Type B pancreatic cell (in vitro differentiated cells): ENCODE results near the gene CPTP. TPM values are rescaled to one million over a fixed set of nuclear protein-coding genes. Genes with fewer than 3 reads are reported as not detected.

Experiments
- DNase-seq: peaks from one replicate; pipeline ENCODE4 v3.0.0; 2021; ENCODE audit warnings: mixed read lengths; ENCODE audit not compliant: unreplicated experiment; ENCODE audit errors: extremely low spot score
- H3K27ac Mint-ChIP-seq: 2 replicates; pipeline ENCODE4 v1.8.0; 2021; ENCODE audit warnings: mild to moderate bottlenecking, mixed read lengths
- H3K27me3 Mint-ChIP-seq: 2 replicates; pipeline ENCODE4 v1.8.0; 2021; ENCODE audit warnings: mixed read lengths
- H3K36me3 Mint-ChIP-seq: 2 replicates; pipeline ENCODE4 v1.8.0; 2021; ENCODE audit warnings: mixed read lengths
- H3K4me1 Mint-ChIP-seq: one replicate; pipeline ENCODE4 v1.8.0; 2021; ENCODE audit warnings: mixed read lengths; ENCODE audit not compliant: unreplicated experiment
- H3K4me3 Mint-ChIP-seq: 2 replicates; pipeline ENCODE4 v1.8.0; 2021; ENCODE audit warnings: mild to moderate bottlenecking, mixed read lengths
- H3K9me3 Mint-ChIP-seq: 2 replicates; pipeline ENCODE4 v1.8.0; 2021; ENCODE audit warnings: mixed read lengths
- total RNA-seq: library from RNA; stranded (reverse); gene quantifications from 2 replicates; pipeline ENCODE4 v1.2.1, GENCODE V29; 2021; ENCODE audit warnings: low replicate concordance
- TF ChIP-seq, protein P1 (sequence below): fragments of 200-600 bp; sonication (generic); conservative IDR thresholded peaks from 2 replicates; pipeline ENCODE4 v1.5.0; 2021; ENCODE audit warnings: antibody characterized with exemption, mild to moderate bottlenecking

CPTP gene
- total RNA-seq, 1 donor from 2014 or later, result 24.2 TPM

DNA sequence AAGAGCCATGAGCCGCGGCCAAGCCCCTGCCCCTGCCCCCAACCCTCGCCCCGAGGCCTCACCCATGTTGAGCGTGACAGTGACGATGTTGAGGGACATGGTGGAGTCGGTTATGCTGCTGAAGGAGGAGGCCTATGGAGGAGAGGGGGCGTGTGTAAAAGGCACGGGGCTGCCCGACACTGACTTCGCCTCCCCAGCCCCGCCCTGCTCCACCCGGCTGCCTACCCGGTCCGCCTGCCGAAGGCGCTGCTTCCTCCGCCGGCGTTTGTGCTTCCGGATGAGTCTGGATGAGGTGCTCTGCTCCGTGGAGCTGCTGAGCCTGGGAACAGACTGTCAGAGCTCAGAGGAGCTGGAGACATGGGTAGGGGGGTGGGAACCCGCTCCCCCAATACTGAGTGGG is 15.6 kb downstream of the CPTP start:
- Mint-ChIP-seq H3K27ac (no peak overlapping the region), H3K4me1 (no peaks in the 10 kb centered on the region), H3K9me3 (no peaks in the 10 kb centered on the region), H3K27me3 (no peaks in the 10 kb centered on the region), H3K36me3 (peaks cover 10% of the 10 kb centered on the region), H3K4me3 (no peak overlapping the region)
- DNase-seq, result no peak
- TF ChIP-seq, protein P1, sequence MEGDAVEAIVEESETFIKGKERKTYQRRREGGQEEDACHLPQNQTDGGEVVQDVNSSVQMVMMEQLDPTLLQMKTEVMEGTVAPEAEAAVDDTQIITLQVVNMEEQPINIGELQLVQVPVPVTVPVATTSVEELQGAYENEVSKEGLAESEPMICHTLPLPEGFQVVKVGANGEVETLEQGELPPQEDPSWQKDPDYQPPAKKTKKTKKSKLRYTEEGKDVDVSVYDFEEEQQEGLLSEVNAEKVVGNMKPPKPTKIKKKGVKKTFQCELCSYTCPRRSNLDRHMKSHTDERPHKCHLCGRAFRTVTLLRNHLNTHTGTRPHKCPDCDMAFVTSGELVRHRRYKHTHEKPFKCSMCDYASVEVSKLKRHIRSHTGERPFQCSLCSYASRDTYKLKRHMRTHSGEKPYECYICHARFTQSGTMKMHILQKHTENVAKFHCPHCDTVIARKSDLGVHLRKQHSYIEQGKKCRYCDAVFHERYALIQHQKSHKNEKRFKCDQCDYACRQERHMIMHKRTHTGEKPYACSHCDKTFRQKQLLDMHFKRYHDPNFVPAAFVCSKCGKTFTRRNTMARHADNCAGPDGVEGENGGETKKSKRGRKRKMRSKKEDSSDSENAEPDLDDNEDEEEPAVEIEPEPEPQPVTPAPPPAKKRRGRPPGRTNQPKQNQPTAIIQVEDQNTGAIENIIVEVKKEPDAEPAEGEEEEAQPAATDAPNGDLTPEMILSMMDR, result no peak

DNA sequence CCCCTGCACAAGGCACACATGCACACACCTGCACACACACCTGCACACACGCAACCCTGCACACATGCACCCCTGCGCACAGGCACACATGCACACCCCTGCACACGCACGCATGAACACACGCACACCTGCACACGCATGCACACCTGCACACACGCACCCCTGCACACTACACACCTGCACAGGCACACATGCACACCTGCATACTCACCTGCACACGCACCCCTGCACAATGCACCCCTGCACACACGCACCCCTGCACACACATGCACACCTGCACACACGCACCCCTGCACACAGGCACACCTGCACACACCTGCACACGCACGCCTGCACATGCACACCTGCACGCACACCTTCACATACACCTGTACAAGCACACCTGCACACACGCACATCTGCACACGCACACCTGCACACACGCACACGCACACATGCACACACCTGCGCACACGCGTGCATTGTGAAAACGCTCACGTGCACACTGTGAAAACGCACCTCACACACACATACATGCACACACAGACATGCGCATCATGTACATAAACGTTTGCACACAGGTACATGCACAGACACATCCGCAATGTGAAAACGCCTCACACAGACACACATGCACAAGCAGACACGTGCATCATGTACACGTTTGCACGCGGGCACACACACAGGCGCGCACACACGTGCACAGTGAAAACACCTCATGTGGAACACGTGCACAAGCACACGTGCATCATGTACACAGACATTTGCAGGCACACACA is 16.4 kb downstream of the CPTP start:
- H3K36me3 Mint-ChIP-seq, result peaks cover 10% of the 10 kb centered on the region
- no peaks in the 10 kb centered on the region for H3K9me3 Mint-ChIP-seq
- TF ChIP-seq, protein P1, result no peak
- DNase-seq, result no peak
- no peak overlapping the region for H3K4me3 Mint-ChIP-seq
- H3K4me1 Mint-ChIP-seq, result no peaks in the 10 kb centered on the region
- no peak overlapping the region for H3K27ac Mint-ChIP-seq
- H3K27me3 Mint-ChIP-seq, result no peaks in the 10 kb centered on the region

DNA sequence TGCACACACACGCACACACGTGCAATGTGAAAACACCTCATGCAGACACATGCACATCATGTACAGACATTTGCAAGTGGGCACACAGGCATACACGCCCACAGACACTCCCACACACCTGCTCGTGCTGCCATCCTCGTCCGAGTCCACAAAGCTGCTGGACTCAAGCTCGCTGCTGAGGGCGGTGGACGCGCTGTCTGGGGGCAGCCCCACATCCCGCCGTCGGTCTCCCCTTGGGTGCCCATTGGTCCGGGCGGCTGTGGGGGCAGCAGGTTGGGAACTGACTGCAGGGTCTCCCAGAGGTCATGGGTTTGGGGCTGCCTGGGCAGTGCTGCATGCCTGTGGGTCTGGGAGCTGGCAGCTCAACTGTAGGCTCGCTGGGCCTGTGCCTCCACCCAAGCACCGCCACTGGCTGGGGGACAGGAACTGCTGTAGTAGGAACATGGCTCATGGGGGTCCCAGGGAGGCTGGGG is 17.0 kb downstream of the CPTP start:
- Mint-ChIP-seq H3K9me3 (no peaks in the 10 kb centered on the region), H3K4me3 (no peak overlapping the region), H3K4me1 (peaks cover under 1% of the 10 kb centered on the region), H3K36me3 (peaks cover 10% of the 10 kb centered on the region), H3K27ac (no peak overlapping the region), H3K27me3 (no peaks in the 10 kb centered on the region)
- TF ChIP-seq, protein P1, result no peak
- DNase-seq, result no peak

DNA sequence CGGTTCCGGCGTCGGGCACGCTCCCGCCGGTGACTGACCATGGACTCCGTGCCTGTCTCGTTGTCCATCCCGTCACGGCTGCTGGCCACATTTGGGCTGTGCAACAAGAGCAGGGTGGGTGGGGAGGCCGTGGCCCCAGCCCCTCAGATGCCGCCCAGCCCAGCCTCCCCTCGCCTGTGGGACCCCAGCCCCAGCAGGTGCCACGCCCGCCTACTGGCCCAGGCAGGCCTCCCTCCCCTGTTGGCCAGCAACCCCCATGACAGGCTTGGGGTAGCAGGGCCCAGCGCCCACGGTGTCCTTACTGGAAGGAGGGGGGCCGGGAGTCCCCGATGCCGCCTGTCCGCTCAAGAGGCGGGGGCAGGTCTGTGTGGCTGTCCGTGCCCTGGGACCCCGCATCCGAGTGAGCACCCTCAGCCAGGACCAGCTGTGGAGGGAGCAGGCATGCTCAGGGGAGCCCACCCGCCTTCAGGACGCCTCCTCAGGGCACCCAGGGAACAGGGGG is 17.5 kb downstream of the CPTP start:
- H3K4me3 Mint-ChIP-seq, result no peak overlapping the region
- no peak for DNase-seq
- no peaks in the 10 kb centered on the region for H3K27me3 Mint-ChIP-seq
- H3K4me1 Mint-ChIP-seq, result peaks cover 6% of the 10 kb centered on the region
- no peaks in the 10 kb centered on the region for H3K9me3 Mint-ChIP-seq
- H3K27ac Mint-ChIP-seq, result no peak overlapping the region
- TF ChIP-seq, protein P1, result no peak
- H3K36me3 Mint-ChIP-seq, result peaks cover 10% of the 10 kb centered on the region

- H3K27ac Mint-ChIP-seq, result no peak overlapping the region
- DNase-seq, result no peak
- no peak overlapping the region for H3K4me3 Mint-ChIP-seq
- no peaks in the 10 kb centered on the region for H3K9me3 Mint-ChIP-seq
- peaks cover 11% of the 10 kb centered on the region for H3K4me1 Mint-ChIP-seq
- TF ChIP-seq, protein P1, result no peak
- H3K27me3 Mint-ChIP-seq, result no peaks in the 10 kb centered on the region
- H3K36me3 Mint-ChIP-seq, result peaks cover 10% of the 10 kb centered on the region
These were observed 18.0 kb downstream of the CPTP start for GRCh38 chr1:1342584-1343115.
